ENCODE measurements around the gene ARSJ. TPM values are rescaled to one million over a fixed set of nuclear protein-coding genes. Genes with fewer than 3 reads are reported as not detected.

The ARSJ gene
- polyA plus RNA-seq, 3 donors, result not detected

DNA sequence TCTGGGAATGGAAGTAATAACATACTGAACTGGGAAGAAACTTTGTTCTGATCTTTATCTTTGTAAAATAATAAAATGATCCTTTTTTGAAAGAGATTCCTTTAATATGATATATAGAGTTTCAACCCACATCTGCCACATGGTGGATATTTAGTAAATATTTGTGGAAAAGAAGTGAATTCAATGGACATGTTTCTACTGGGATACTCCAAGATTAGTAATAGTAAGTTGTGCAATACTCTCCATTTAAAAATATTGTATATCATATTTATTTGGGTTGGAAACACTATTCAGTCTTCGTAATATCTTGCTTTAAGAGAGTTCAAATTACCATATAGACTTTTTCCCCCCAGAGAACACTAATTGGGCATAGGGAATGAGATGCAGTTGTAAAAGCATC lies 17.8 kb upstream of the ARSJ start:
- TF ChIP-seq, protein P1, sequence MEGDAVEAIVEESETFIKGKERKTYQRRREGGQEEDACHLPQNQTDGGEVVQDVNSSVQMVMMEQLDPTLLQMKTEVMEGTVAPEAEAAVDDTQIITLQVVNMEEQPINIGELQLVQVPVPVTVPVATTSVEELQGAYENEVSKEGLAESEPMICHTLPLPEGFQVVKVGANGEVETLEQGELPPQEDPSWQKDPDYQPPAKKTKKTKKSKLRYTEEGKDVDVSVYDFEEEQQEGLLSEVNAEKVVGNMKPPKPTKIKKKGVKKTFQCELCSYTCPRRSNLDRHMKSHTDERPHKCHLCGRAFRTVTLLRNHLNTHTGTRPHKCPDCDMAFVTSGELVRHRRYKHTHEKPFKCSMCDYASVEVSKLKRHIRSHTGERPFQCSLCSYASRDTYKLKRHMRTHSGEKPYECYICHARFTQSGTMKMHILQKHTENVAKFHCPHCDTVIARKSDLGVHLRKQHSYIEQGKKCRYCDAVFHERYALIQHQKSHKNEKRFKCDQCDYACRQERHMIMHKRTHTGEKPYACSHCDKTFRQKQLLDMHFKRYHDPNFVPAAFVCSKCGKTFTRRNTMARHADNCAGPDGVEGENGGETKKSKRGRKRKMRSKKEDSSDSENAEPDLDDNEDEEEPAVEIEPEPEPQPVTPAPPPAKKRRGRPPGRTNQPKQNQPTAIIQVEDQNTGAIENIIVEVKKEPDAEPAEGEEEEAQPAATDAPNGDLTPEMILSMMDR (IDR thresholded peaks at IDR 0.05), result no peak
- H3K79me2 ChIP-seq (ENCODE audit: insufficient read depth, low read length), result no peaks in the 10 kb centered on the region
- H3K4me3 ChIP-seq (replicated peaks in 1 of 3; ENCODE audit: low read depth in 2 of 3, low read length in 3 of 3), result no peak overlapping the region
- no peaks in the 10 kb centered on the region for H3K9me3 ChIP-seq (replicated peaks in 1 of 2; ENCODE audit: control insufficient read depth in 1 of 2, insufficient read depth in 1 of 2, low read length in 2 of 2)
- intact Hi-C loops (cut with micrococcal nuclease), result no loop called here
- H2AFZ ChIP-seq (ENCODE audit: insufficient read depth, low read depth, low read length, poor library complexity, severe bottlenecking), result no peak overlapping the region
- no peak overlapping the region for H3K27ac Mint-ChIP-seq
- no peaks in the 10 kb centered on the region for H3K36me3 Mint-ChIP-seq
- H3K4me3 Mint-ChIP-seq, result no peak overlapping the region
- peaks cover 0 to 5% (median 2%) of the 10 kb centered on the region in 7 donors for H3K9me3 Mint-ChIP-seq
- no peak overlapping the region for H3K9ac ChIP-seq (ENCODE audit: insufficient read depth, low read length, poor library complexity, severe bottlenecking)
- no peak overlapping the region for H3K27ac ChIP-seq (ENCODE audit: low read depth in 1 of 2, low read length in 2 of 2)
- no peaks in the 10 kb centered on the region for H3K36me3 ChIP-seq (replicated peaks in 1 of 2; ENCODE audit: control insufficient read depth in 1 of 2, insufficient read depth in 2 of 2, low read length in 2 of 2)
- H3K27me3 Mint-ChIP-seq (ENCODE audit: low read depth in 3 of 3), result no peaks in the 10 kb centered on the region
- DNase-seq, result no peak
- H3K4me1 Mint-ChIP-seq, result no peaks in the 10 kb centered on the region
- no peaks in the 10 kb centered on the region for H3K27me3 ChIP-seq (ENCODE audit: control insufficient read depth in 2 of 2, insufficient read depth in 2 of 2, low read length in 2 of 2)
- no CpG with 5 or more reads among the region's 1 CpG for WGBS (ENCODE audit: insufficient coverage)
- H3K4me1 ChIP-seq (ENCODE audit: control insufficient read depth in 1 of 2, insufficient read depth in 2 of 2, low read length in 2 of 2), result no peaks in the 10 kb centered on the region
- no peaks in the 10 kb centered on the region for H4K20me1 ChIP-seq (ENCODE audit: insufficient read depth, low read length)
- no peak overlapping the region for H3K4me2 ChIP-seq (replicated peaks; ENCODE audit: extremely low read depth, low read length, poor library complexity, severe bottlenecking)

DNA sequence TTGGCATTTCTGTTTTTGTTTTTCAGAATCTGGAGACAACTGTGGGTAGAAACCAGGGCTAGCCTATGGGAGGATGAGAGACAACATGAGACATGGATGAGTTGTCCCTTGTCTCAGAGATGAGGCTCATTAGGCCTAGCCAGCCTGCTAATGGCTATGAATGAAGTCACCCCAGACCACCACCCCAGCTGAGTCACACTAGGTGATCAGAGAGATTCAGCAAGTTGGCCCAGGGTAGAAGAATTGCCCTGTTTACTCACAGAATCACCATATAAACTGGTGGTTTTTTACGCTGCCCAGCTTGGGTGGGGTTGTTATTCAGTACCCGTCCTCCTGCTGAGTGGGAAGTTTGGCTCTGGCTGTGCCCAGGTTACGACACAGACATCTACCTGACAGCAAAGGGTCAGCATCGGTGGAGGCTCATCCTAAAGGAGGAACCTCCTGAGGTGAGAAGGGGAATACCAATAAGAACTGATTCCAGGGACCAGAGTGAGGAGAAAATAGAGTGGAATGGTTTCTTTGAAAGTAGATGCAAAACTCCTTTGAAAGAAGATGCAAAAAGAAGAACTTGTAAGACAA lies 17.2 kb upstream of the ARSJ start:
- Mint-ChIP-seq H3K27ac (no peak overlapping the region), H3K4me3 (no peak overlapping the region), H3K9me3 (peaks cover 0 to 5% (median 2%) of the 10 kb centered on the region in 7 donors), H3K36me3 (no peaks in the 10 kb centered on the region), H3K4me1 (no peaks in the 10 kb centered on the region), H3K27me3 (ENCODE audit: low read depth in 3 of 3) (no peaks in the 10 kb centered on the region)
- Histone ChIP-seq H3K4me1 (ENCODE audit: control insufficient read depth in 1 of 2, insufficient read depth in 2 of 2, low read length in 2 of 2) (no peaks in the 10 kb centered on the region), H3K36me3 (replicated peaks in 1 of 2; ENCODE audit: control insufficient read depth in 1 of 2, insufficient read depth in 2 of 2, low read length in 2 of 2) (no peaks in the 10 kb centered on the region), H3K27ac (ENCODE audit: low read depth in 1 of 2, low read length in 2 of 2) (no peak overlapping the region), H3K27me3 (ENCODE audit: control insufficient read depth in 2 of 2, insufficient read depth in 2 of 2, low read length in 2 of 2) (no peaks in the 10 kb centered on the region), H3K9ac (ENCODE audit: insufficient read depth, low read length, poor library complexity, severe bottlenecking) (no peak overlapping the region), H4K20me1 (ENCODE audit: insufficient read depth, low read length) (no peaks in the 10 kb centered on the region), H2AFZ (ENCODE audit: insufficient read depth, low read depth, low read length, poor library complexity, severe bottlenecking) (no peak overlapping the region), H3K79me2 (ENCODE audit: insufficient read depth, low read length) (no peaks in the 10 kb centered on the region), H3K4me3 (replicated peaks in 1 of 3; ENCODE audit: low read depth in 2 of 3, low read length in 3 of 3) (no peak overlapping the region), H3K9me3 (replicated peaks in 1 of 2; ENCODE audit: control insufficient read depth in 1 of 2, insufficient read depth in 1 of 2, low read length in 2 of 2) (no peaks in the 10 kb centered on the region), H3K4me2 (replicated peaks; ENCODE audit: extremely low read depth, low read length, poor library complexity, severe bottlenecking) (no peak overlapping the region)
- WGBS (ENCODE audit: insufficient coverage), result 79% methylated on average over 2 of the region's 4 CpGs
- DNase-seq, result no peak
- intact Hi-C loops (cut with micrococcal nuclease), result no loop called here
- TF ChIP-seq, protein P1 (IDR thresholded peaks at IDR 0.05), result no peak

Data from CD14-positive monocyte (primary cell).